HG03520 (cell line): Measurements from ENCODE around the gene KRT32.

Experiments
- ATAC-seq: cut with Tn5 transposase; IDR thresholded peaks from one replicate; pipeline ENCODE4 v1.9.1; 2021; ENCODE audit warnings: mild to moderate bottlenecking, moderate library complexity; ENCODE audit not compliant: unreplicated experiment

Gene KRT32

GRCh38 chr17:41467561-41467960 lies 375 bp upstream of the KRT32 start:
- ATAC-seq, result no peak

- no peak for ATAC-seq
These were observed 2.5 kb downstream of the KRT32 start for GRCh38 chr17:41464682-41465081.

GRCh38 chr17:41464173-41464572 lies 3.0 kb downstream of the KRT32 start:
- ATAC-seq, result no peak

DNA sequence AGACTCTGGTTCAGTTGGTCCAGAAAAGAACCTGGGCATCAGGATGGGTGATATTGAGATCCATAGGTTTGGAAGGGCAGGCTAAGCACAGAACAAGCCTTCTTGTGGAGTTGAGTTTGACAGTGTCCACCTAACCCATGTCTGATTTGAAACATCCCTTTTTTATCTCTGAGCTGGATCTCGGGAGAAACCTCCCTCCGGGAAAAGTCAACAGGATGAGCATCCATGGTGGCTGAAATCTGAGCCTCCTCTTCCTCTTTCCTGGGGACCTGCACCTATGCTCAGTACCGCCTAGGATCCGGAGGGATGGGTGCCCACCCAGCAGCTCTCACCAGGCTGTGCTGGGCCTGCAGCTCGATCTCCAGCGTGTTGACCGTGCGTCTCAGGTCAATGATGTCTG lies 3.4 kb downstream of the KRT32 start:
- ATAC-seq, result no peak

- no peak for ATAC-seq
These were observed 4.5 kb downstream of the KRT32 start for GRCh38 chr17:41462705-41463104.

DNA sequence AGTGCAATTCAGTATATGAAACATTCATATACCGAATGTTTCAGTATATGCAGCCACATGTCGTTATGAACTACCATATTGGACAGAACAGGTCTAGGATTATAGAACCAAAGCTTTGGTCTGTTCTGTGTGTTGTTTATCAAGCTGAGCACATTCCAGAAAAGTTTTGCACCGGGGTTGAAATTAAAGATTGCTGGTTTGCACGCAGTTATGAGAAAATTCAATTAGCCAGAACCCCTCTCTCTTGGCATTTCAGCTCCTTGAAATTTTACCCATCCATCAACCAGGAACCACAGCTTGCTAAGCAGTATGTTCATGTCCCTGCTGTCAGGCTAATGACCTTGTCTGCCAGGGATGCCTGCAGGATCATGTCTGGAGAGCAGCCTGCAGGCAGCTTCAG lies 9.5 kb downstream of the KRT32 start:
- no peak for ATAC-seq

DNA sequence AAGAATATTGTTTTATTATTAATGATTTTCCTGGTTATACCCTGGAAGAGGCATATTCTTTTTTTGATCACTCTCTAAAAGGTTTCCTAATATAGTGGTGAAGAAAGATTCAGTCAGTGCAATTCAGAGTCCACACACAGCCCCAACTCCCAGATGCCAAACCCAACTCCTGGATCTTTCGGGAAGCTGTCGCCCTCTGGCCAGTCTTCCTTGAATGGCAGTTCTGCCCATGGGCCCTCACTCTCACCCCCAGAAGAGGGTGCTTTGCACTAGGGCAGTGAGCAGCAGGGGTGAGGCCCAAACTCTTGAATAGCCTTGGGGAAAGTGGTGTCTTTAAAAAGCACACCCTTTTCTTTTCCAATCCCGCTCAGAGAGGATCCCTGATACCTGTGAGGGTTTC lies 11.0 kb downstream of the KRT32 start:
- no peak for ATAC-seq

GRCh38 chr17:41455236-41455635 lies 11.9 kb downstream of the KRT32 start:
- ATAC-seq, result no peak

DNA sequence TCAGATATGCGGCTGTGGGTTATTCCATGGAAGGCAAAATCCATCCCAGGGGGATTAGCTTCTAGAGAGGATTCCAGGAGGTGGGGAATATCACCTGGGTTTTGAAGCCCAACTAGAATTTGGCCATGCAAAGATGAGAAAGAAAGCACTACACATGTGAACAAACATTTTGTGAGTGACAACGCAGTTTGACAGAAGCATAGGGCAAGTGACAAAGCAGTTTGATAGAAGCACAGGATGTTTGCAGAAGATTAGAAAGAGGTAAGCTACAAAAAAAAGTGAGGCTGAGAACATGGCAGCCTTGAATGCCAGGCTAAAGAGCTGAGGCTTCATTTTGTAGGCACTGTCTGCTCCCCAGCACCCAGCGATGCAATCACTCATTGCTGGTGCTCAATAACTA lies 14.1 kb downstream of the KRT32 start:
- no peak for ATAC-seq

GRCh38 chr17:41452281-41452680 lies 14.9 kb downstream of the KRT32 start:
- ATAC-seq, result no peak

DNA sequence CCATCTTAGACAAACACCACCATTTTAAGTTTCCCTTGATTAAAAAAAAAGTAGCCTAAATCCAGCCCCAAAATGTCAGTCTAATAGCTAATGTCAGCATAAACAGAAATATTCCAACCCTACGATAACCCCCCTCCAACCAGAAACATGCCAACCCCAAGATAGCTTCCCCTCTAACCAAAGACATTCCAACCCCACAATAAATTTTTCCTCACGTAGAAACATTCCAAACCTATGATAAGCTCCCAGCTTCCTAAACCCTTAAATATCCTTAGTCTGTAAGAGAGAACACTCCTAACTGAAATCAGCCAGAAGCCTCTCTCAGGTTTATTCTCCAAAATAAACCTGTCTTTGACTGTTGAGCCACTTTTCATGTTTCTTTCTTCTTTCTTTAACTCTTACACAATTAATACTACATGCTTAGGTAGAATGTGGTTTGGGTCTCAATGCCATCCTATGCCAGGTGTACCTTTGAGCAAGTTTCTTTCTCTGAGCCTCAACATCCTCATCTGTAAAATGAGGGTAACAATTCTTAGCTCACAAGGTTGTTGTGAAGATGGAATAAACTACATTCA lies 15.9 kb downstream of the KRT32 start:
- no peak for ATAC-seq

DNA sequence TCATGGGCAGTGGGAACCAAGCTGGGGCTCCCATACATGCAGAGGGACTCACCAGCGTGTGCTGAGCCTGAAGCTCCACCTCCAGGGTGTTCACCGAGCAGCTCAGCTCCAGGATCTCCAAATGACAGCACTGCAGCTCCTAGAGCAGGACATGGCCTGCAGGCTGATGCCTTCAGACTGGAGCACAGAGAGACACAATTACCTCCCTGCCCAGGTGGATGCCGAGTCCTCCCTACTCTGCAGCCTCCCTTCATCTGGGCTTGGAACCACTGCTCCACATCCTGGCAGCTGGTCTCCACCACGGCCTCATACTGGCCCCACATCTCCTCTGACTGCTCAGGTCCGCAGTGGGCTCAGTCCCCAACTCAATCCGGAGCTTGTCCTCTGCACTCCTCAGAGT lies 18.2 kb downstream of the KRT32 start:
- no peak for ATAC-seq

- no peak for ATAC-seq
These were observed 18.7 kb downstream of the KRT32 start for GRCh38 chr17:41448506-41448905.

- ATAC-seq, result no peak
These were observed 20.4 kb downstream of the KRT32 start for GRCh38 chr17:41446806-41447205.

- ATAC-seq, result no peak
These were observed 22.5 kb downstream of the KRT32 start for GRCh38 chr17:41444640-41445039.

DNA sequence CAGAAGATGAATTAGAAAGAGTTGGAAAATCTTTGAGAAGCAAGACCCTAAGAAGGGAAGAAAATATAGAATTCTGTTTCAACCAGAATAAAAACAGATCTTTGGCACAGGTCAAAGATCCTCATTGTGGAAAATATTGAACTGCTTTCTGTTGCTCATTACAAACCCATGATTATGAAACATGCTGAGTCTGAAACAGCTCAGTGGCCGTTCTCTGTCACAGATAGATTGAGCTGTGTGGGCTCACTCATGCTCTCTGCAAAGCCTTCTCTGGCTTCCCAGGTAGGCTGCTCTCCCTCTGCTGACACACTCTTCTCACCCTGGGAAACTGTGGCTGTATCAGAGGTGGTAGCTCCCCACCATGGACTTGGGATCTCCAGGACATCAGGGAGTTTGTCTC lies 23.0 kb downstream of the KRT32 start:
- ATAC-seq, result no peak

- ATAC-seq, result no peak
These were observed 24.4 kb downstream of the KRT32 start for GRCh38 chr17:41442739-41443138.

DNA sequence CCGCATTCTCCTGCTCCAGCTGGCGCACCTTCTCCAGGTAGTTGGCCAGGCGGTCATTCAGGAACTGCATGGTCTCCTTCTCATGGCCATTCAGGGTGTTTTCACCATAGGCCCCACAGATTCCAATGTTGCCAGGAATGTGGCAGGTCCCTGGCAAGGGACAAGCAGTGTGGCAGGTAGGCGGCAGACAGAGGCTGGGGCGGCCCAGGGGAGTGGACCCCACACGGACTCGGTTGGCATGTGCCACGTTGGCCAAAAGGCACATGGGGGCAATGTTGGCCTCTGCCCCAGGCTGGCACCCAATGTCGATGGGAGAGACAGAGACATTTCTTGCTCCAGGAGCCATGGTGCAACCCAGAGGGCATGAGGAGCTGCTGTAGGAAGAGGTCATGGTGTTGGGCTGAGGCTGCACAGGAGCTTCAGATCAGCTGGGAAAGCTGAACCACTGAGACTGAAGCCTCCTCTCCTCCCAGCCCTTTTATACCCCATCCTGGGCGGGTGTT lies 26.6 kb downstream of the KRT32 start, which contains the start of gene KRT38:
Gene KRT38 (minus strand): TSS at position 453 of the 503 bp plus-strand sequence. CDS start 62 bp downstream, at position 391.
- no peak for ATAC-seq

DNA sequence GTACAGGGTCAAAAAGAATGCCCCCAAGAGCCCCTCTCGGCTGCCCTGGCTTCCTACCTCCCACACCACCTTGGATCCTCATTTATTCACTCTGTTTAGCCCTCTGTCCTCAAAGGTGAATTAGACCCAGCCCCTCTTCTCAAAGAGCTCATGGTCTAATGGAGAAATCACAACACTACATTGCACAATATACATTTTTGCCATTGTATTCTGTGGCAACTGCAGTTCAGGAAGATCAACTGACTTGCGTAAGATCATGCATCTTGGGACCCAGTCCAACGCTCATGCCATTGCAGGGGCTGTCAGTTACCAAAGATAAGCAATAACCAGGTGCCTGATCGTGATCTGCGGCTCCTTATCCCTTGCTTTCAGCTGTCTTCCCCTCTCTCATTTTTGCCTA lies 27.8 kb downstream of the KRT32 start:
- no peak for ATAC-seq

- ATAC-seq, result no peak
These were observed 29.4 kb downstream of the KRT32 start for GRCh38 chr17:41437769-41438168.

GRCh38 chr17:41437254-41437653 lies 29.9 kb downstream of the KRT32 start:
- no peak for ATAC-seq

- no peak for ATAC-seq
These were observed 32.8 kb downstream of the KRT32 start for GRCh38 chr17:41434415-41434814.

DNA sequence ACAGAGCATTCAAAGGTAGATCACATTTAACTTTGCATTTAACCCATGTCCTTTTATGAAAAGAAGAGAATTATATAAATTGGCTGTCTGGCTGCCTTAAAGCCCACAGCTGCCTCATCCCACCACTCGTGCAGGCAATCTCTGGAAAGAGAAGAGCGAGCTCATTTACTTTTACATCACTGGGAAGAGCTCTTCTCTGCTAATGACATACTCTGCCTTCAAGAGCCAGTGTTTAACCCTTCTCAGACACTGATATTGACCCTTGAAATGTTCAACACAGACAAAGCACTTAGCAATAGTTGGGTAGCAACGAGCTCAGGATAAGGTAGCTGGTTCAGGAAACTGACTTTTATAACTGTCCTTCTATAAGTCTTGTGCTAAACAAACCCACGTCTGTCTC lies 33.2 kb downstream of the KRT32 start:
- no peak for ATAC-seq
